ENCODE measurements around the gene STAT3.

GRCh38 chr17:42341568-42341967 lies 46.7 kb downstream of the STAT3 start:
- TF ChIP-seq CTCF (IDR thresholded peaks at IDR 0.05; ENCODE audit: low read depth, low read length): no peak
- TF ChIP-seq POLR2A (IDR thresholded peaks at IDR 0.05; ENCODE audit: extremely low read depth, insufficient read length): no peak
